Right kidney (tissue), 1 donor: ENCODE results near the gene INSR.
"Not testable (repeated sequence)": the region's sequence is repeated elsewhere in the genome, so short reads cannot be mapped to it uniquely, and the experiment has no call there.

Experiments used
- DNase-seq: peaks from one replicate; pipeline ENCODE4 v3.0.0-alpha.2; 2016

The INSR gene

DNA sequence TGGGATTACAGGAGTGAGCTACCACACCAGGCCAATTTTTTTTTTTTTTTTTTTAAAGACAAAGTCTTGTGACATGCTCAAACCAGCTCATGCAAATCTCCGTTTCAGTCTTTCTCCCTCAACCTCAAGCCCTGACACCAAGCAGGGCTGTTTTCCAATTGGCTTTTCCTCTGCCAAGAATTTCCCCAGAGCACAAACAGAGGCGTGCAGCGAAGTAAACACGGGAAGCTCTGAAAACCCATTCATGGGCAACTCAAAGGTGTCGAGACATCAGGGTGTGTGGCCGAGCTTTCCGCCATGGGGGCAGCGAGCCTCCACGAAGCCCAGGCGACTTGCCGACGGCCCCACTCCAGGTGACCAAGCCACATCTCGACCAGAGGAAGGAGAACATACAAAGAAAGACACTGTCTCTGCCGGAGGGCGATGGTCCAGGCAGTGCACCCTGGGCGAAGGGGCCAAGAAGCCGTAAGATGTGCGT lies 70.0 kb downstream of the INSR start:
- no peak for DNase-seq

DNA sequence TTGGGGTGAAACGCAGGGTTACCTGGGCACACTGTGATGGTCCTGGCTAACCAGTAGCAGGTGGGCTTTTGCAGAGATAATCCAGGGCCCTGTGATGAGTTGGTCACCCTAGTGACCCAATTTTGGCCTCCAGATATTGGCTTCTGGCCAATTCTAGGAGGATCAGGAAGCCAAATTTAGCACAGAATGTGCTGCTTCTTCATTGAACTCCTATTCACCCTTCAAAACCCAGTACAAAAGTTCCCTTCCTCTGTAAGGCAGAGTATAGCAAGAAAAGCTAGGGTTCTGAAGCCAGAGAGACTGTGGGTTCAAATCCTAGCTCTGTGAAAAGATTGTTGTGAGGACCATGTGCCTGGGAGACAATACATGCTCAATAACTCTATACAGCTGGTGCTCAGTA lies 70.8 kb downstream of the INSR start:
- DNase-seq: no peak

- no peak for DNase-seq
Observed at GRCh38 chr19:7219056-7219455, 75.2 kb downstream of the INSR start.

GRCh38 chr19:7217861-7218260 lies 76.4 kb downstream of the INSR start:
- no peak for DNase-seq

DNA sequence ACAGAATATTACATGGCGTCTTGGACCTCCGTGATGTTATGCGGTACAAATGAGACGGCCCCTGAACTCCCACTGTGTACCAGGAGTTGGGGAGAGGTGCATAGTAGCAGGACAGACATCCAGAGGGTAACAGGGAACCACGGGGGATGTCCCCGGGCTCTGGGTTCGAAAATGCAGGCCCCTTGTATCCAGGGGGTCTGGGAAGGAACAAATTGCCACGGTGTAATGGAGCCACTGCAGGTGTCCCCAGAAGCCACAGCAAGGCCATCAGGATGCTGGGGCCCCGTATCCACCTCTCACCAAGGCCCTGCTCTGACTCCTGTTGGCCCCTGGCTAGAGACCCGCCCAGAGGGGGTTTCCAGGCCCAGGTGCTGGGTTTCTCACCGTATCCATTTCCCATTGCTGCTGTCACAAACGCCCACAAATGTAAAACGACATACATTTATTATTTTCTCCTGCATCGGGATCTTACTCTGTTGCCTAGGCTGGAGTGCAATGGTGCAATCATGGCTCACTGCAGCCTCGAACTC lies 77.8 kb downstream of the INSR start:
- DNase-seq: no peak

DNA sequence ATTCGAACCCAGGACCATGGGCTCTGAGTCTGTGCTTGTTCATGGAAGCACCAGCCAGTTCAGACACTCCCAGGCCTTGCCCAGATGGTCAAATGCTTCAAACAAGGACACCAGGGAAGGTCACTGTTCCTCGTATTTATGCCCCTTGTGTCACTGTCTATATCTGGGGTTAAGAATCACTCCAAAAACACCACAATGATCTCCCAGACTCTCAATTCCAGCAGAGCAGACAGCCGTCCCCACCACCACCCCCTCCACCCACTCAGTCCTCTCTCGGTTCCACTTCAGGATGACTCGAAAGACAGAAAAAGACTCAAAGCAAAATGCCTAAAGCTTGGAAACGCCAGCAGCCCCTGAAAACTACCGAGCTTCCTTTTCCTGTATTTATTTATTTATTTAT lies 79.0 kb downstream of the INSR start:
- no peak for DNase-seq

GRCh38 chr19:7214324-7215089 lies 79.7 kb downstream of the INSR start:
- no peak for DNase-seq

- no peak for DNase-seq
Observed at GRCh38 chr19:7213628-7214323, 80.4 kb downstream of the INSR start.

GRCh38 chr19:7211191-7211951 lies 82.8 kb downstream of the INSR start:
- DNase-seq: peak; percentile 56

- DNase-seq: no peak
Observed at GRCh38 chr19:7210359-7210758, 83.9 kb downstream of the INSR start.

DNA sequence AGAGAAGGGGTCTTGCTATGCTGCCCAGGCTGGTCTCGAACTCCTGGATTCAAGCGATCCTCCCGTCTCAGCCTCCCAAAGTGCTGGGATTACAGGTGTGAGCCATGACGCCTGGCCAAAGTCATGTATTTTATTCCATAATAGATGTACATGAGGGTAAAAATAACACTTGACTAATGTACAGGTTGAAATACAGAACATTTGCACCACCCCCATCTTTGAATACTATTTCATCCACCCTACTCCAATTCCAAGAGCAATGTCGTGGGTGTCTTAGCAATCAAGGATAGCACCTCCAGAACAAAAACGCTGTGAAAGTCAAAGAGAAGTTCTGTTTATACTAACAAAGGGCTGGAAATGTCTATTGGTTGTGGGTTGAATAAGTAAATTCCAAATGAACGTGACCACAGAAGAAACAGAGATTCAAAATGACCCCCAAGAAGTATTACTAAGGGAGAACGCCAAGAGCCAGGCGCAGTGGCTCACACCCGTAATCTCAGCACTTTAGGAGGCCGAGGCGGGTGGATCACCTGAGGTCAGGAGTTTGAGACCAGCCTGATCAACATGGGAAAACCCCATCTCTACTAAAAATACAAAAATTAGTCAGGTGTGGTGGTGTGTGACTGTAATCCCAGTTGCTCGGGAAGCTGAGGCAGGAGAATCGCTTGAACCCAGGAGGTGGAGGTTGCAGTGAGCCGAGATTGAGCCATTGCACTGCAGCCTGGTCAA lies 84.5 kb downstream of the INSR start:
- DNase-seq: not testable (repeated sequence)

GRCh38 chr19:7209036-7209435 lies 85.2 kb downstream of the INSR start:
- DNase-seq: not testable (repeated sequence)

GRCh38 chr19:7203332-7203731 lies 90.9 kb downstream of the INSR start:
- no peak for DNase-seq

DNA sequence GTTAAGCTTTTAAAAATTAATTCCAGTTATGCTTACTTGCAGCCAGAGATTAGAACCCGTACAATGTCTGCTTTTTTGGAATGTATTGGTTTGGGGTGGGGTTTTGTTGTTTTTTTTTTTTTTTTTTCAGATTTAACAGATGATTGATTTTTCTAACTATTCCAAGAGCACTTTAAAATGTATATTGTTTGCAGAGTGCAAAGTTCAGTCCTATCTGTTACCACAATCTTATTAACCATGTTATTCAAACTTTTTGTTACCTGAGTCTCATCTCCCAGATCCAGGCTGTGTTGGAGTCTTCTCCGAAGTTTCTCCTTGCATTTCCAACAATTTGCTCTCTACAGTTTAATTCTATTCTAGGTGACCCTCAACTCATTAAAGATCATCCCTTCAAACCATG lies 91.3 kb downstream of the INSR start:
- DNase-seq: no peak

- DNase-seq: no peak
Observed at GRCh38 chr19:7200736-7201135, 93.5 kb downstream of the INSR start.

DNA sequence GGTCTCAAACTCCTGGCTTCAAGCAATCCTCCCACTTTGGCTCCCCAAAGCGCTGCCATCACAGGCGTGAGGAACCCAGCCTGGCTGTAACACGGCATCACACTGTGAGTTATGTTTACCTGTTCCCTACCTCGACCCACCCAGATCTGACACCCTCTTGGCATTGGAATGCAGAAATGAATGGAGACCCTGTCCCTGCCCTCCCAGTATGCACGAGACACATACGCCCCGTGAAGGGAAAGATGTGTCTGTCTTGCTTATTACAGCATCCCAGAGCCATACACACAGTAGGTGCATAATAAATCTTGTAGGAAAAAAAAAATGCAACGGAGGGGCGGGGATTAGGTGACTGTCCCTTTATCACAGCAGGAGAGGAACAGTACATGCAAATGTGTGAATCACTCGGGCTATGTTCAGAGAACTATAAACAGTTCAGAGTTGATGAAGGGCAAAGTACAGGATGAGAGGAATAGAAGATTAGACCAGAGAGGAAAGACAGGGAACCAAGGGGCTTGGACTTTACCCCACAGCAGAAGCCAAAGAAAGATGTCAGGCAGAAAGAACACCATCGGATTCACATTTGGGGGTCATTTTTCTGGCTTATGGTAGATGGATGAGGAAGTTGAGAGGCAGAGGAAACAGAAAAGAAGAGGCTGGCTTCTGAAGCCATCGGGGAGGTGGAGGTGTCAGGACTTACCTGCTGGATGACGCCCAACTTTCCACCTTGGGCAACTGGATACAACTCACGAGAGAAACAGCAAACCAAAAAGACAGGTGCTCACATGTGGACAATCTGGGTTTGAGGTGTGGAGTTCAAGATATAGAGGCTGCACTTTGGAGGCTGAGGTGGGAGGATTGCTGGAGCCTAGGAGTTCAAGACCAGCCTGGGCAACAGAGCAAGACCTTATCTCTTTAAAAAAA lies 94.3 kb downstream of the INSR start:
- no peak for DNase-seq

DNA sequence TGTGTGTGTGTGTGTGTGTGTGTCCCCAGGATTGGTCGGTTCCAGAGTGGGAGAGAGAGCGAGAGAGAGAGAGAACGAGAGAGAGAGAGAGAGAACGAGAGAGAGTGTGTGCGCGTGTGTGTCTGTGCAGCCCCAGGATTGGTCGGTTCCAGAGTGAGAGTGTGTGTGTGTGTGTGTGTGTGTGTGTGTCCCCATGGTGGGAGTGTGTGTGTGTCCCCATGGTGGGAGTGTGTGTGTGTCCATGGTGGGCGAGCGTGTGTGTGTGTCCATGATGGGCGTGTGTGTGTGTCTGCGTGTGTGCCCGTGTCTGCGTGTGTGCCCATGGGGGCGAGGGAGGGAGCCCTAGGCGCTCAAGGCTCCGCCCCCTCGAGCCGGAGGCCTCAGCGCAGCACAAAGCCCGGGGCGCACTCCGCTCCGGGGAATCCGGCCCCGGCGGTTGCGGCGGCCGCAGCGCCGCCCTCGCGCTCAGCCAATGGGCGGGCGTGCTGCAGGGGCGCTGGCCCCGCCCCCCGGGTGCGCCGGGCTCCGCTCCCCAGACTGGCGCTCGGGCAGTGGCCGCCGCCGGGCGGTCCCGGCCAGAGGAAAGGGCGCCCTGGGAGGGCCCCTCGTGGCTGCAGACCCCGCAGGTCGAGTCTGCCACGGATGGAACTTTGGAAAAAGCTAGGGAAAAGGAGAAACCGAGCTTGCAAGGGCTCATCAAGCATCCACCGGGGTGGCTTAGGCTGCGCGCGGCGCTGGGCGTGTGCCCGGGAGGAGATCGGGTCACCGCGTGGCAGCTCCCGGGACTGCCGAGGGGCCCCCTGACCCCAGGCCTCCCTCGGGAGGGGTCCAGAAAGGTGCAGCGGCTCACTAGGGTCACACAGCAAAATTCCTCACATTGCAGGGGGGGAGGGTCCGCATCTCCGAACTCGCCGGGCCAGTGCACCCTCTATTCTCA lies 96.2 kb downstream of the INSR start:
- peak; percentile 98 for DNase-seq

GRCh38 chr19:7197119-7197759 lies 97.0 kb downstream of the INSR start:
- peak; percentile 92 for DNase-seq

DNA sequence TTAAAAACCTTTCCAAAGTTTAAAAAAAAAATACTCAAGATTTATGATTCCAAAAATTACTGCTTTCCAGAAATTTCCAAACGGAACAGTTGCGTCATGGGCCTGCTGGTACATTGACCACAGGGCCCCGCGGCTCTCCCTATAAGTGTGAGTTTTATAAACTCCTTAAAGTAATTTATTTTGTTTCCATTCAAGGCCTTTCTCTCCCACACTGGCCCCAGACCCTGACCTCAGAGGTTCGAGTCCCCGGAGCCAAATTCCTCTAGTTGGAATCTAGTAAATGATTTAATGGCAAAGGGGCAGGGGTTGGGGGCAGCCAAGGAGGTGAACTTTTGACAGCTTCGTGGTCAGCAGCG lies 97.5 kb downstream of the INSR start:
- no peak for DNase-seq
